Rectal smooth muscle tissue (tissue), 1 donor: ENCODE measurements around the gene LRRIQ1.

ENCODE experiments used
- H3K27ac ChIP-seq: one replicate; pipeline ENCODE4 v1.7.0; 2013; ENCODE audit warnings: low read depth, low read length, inconsistent platforms
- H3K27me3 ChIP-seq: one replicate; pipeline ENCODE4 v1.7.0; 2013; ENCODE audit warnings: low read length; ENCODE audit not compliant: control insufficient read depth, insufficient read depth
- H3K36me3 ChIP-seq: one replicate; pipeline ENCODE4 v1.7.0; 2013; ENCODE audit warnings: low read length; ENCODE audit not compliant: control insufficient read depth, insufficient read depth
- H3K4me1 ChIP-seq: one replicate; pipeline ENCODE4 v1.7.0; 2013; ENCODE audit warnings: low read length; ENCODE audit not compliant: control insufficient read depth, insufficient read depth
- H3K4me3 ChIP-seq: one replicate; pipeline ENCODE4 v1.7.0; 2013; ENCODE audit warnings: low read length
- H3K9ac ChIP-seq: one replicate; pipeline ENCODE4 v1.7.0; 2013; ENCODE audit warnings: low read length

LRRIQ1 gene

DNA sequence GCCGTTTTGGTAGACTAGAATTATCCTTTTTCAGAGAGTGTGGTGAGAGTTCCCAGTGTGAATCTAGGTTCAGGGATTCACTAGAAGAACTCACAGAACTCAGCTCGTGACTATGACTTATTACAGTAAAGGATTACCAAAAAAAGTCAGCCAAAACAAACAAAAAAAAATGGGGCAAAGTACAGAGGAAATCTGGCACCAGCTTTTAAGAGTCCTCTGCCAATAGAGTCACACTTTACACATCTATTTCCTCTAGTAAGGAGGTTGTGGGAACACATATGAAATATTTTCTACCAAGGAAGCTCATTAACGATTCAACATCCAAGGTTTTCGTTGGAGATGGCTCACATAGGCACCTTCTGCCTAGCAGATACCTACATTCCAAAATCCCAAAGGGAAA is 28.3 kb upstream of the LRRIQ1 start:
- no peaks in the 10 kb centered on the region for H3K4me1 ChIP-seq
- H3K9ac ChIP-seq: no peak overlapping the region
- no peaks in the 10 kb centered on the region for H3K36me3 ChIP-seq
- H3K4me3 ChIP-seq: no peak overlapping the region
- H3K27ac ChIP-seq: no peak overlapping the region
- H3K27me3 ChIP-seq: no peaks in the 10 kb centered on the region

DNA sequence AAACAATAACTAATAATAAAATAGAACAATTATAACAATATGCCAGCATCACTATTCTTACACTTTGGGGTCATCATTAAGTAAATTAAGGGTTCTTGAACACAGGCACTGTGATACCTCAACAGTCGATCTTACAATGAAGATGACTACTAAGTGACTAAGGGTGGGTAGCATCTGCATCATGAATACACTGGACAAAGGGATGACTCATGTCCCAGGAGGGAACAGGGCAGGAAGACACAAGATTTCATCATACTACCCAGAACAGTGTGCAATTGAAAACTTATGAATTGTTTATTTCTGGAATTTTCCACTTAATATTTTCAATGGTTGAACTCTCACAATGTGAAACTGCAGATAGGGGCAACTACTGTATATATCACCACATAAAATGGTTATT is 19.7 kb upstream of the LRRIQ1 start:
- Histone ChIP-seq H3K9ac (no peak overlapping the region), H3K36me3 (no peaks in the 10 kb centered on the region), H3K27me3 (no peaks in the 10 kb centered on the region), H3K4me1 (no peaks in the 10 kb centered on the region), H3K4me3 (no peak overlapping the region), H3K27ac (no peak overlapping the region)

DNA sequence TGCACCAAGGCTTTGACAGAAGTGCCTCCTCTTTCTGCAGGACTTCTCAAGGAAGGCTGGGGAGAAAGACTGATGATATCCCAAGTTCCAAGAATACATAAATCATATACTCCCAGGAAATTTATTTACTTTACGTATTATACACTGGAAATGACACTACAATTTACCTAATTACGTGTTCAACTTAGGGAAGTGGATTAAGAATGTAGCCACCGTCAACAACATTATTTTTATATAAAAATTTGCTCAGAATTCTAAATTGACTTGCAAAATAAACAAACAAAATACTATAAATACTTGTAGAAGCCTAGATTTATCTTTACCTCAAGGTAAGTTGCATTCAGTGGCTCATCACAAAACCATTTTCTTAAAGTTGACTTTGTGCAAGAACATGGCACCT is 19.0 kb upstream of the LRRIQ1 start:
- H3K4me1 ChIP-seq: no peaks in the 10 kb centered on the region
- H3K27ac ChIP-seq: no peak overlapping the region
- H3K9ac ChIP-seq: no peak overlapping the region
- H3K36me3 ChIP-seq: no peaks in the 10 kb centered on the region
- no peak overlapping the region for H3K4me3 ChIP-seq
- H3K27me3 ChIP-seq: no peaks in the 10 kb centered on the region

GRCh38 chr12:85017618-85018017 is 18.5 kb upstream of the LRRIQ1 start:
- no peaks in the 10 kb centered on the region for H3K36me3 ChIP-seq
- H3K4me1 ChIP-seq: no peaks in the 10 kb centered on the region
- H3K4me3 ChIP-seq: no peak overlapping the region
- no peaks in the 10 kb centered on the region for H3K27me3 ChIP-seq
- no peak overlapping the region for H3K9ac ChIP-seq
- H3K27ac ChIP-seq: no peak overlapping the region

DNA sequence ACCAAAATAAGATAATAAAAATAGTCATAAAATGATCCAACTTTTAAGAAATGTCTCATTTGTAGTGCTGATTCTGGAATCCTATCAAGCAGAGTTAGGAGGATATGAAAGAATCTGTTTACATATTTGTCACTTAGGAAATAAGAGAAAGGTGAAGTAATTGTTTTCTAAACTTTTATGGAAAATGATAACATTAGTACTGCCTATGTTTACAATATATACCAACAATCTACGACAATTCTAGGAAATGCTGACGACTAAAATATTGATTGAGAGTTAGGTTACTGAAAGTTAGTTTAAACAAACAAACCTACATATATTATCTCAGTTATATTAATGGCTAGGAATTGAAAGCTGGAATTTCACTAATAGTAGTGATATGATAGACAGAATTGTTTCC is 18.1 kb upstream of the LRRIQ1 start:
- Histone ChIP-seq H3K4me1 (no peaks in the 10 kb centered on the region), H3K4me3 (no peak overlapping the region), H3K27me3 (no peaks in the 10 kb centered on the region), H3K9ac (no peak overlapping the region), H3K27ac (no peak overlapping the region), H3K36me3 (no peaks in the 10 kb centered on the region)

- H3K9ac ChIP-seq: no peak overlapping the region
- H3K4me3 ChIP-seq: no peak overlapping the region
- no peaks in the 10 kb centered on the region for H3K27me3 ChIP-seq
- no peaks in the 10 kb centered on the region for H3K36me3 ChIP-seq
- no peak overlapping the region for H3K27ac ChIP-seq
- no peaks in the 10 kb centered on the region for H3K4me1 ChIP-seq
Observed at GRCh38 chr12:85029456-85029855, 6.7 kb upstream of the LRRIQ1 start.

DNA sequence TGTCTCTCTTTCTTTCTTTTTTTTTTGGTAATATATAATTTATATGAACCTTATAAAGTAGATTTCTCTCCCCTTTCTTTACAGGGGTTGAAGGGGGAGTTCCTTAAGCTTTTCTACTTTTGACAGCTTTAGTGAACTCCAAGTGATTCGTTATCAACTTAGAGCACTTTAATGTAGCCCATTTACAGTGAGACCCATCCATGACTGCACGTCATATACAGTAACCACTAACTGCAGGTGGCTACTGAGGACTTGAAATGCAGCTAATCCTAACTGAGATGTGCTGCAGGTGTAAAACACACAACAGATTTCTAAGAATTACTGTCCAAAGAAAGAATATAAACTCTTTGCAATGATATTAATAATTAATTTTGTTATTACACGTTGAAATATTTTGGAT is 582 bp downstream of the LRRIQ1 start:
- Histone ChIP-seq H3K4me3 (peak overlapping the region; percentile 84), H3K27ac (no peak overlapping the region), H3K27me3 (no peaks in the 10 kb centered on the region), H3K9ac (no peak overlapping the region), H3K4me1 (no peaks in the 10 kb centered on the region), H3K36me3 (no peaks in the 10 kb centered on the region)

GRCh38 chr12:85041395-85041794 is 5.2 kb downstream of the LRRIQ1 start:
- no peaks in the 10 kb centered on the region for H3K27me3 ChIP-seq
- no peaks in the 10 kb centered on the region for H3K4me1 ChIP-seq
- H3K4me3 ChIP-seq: no peak overlapping the region
- H3K9ac ChIP-seq: no peak overlapping the region
- H3K36me3 ChIP-seq: no peaks in the 10 kb centered on the region
- H3K27ac ChIP-seq: no peak overlapping the region

- Histone ChIP-seq H3K9ac (no peak overlapping the region), H3K27ac (no peak overlapping the region), H3K36me3 (no peaks in the 10 kb centered on the region), H3K4me1 (no peaks in the 10 kb centered on the region), H3K4me3 (no peak overlapping the region), H3K27me3 (no peaks in the 10 kb centered on the region)
Observed at GRCh38 chr12:85043829-85044228, 7.7 kb downstream of the LRRIQ1 start.

GRCh38 chr12:85057370-85057963 is 21.3 kb downstream of the LRRIQ1 start:
- Histone ChIP-seq H3K36me3 (no peaks in the 10 kb centered on the region), H3K27me3 (no peaks in the 10 kb centered on the region), H3K4me3 (no peak overlapping the region), H3K9ac (no peak overlapping the region), H3K27ac (no peak overlapping the region), H3K4me1 (no peaks in the 10 kb centered on the region)

- Histone ChIP-seq H3K9ac (no peak overlapping the region), H3K27ac (no peak overlapping the region), H3K27me3 (no peaks in the 10 kb centered on the region), H3K4me1 (no peaks in the 10 kb centered on the region), H3K4me3 (no peak overlapping the region), H3K36me3 (no peaks in the 10 kb centered on the region)
Observed at GRCh38 chr12:85058339-85058738, 22.2 kb downstream of the LRRIQ1 start.

DNA sequence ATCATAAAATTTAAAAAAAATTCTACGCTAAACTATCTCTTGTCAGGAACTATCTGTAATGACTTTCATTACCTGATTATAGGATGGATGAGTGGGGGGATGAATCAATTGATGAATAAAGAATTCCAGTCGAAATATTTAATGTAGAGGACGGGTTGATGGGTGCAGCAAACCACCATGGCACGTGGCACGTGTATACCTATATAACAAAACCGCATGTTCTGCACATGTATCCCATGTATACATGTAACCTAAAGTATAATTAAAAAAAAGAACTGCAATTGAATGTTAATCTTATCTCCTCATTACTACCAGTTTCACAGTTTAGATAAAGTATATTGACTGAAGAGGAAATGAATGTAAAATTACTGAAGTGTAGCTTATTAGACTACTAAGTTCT is 23.4 kb downstream of the LRRIQ1 start:
- no peaks in the 10 kb centered on the region for H3K27me3 ChIP-seq
- no peak overlapping the region for H3K9ac ChIP-seq
- H3K27ac ChIP-seq: no peak overlapping the region
- H3K4me1 ChIP-seq: no peaks in the 10 kb centered on the region
- no peaks in the 10 kb centered on the region for H3K36me3 ChIP-seq
- H3K4me3 ChIP-seq: no peak overlapping the region

DNA sequence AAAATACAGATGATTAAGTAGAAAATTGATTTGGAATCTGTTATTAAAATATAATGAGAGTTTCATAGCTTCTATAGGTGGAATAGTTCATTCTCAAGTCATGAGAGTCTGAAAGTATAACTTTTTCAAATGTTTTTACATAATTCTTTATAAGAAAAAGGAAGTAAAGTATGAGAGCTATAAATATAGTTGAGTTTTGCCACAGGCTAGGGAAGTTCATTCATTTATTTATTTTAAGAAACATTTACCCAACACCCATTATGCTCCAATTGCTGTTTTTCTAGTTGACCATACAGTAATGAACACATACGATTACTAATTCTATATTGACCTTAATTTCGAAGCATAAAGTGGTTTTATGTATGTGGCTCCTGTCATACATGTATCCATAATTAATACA is 24.8 kb downstream of the LRRIQ1 start:
- Histone ChIP-seq H3K9ac (no peak overlapping the region), H3K27ac (no peak overlapping the region), H3K4me3 (no peak overlapping the region), H3K4me1 (no peaks in the 10 kb centered on the region), H3K36me3 (no peaks in the 10 kb centered on the region), H3K27me3 (no peaks in the 10 kb centered on the region)
